HepG2 (cell line): ENCODE results near the gene NOL4L. TPM values are rescaled to one million over a fixed set of nuclear protein-coding genes. Genes with fewer than 3 reads are reported as not detected.

Experiments used
- CBFB ChIP-seq: sonication (generic); formaldehyde crosslinking; IDR thresholded peaks from 2 replicates; pipeline ENCODE4 v1.4.0; 2020; ENCODE audit warnings: missing genetic modification reagents
- CBX2 ChIP-seq, 2 experiments: fragments of 200-600 bp in 1 of 2; sonication (generic); formaldehyde crosslinking in 1 of 2; IDR thresholded peaks; 2 replicates each; pipeline versions ENCODE4 v1.7.0 to v1.8.1; 2018 to 2022; ENCODE audit warnings: low read depth in 2 of 2, low read length in 1 of 2, mild to moderate bottlenecking in 1 of 2, missing genetic modification reagents in 1 of 2
- DZIP1 ChIP-seq: sonication (generic); formaldehyde crosslinking; IDR thresholded peaks from 2 replicates; pipeline ENCODE4 v1.5.0; 2020; ENCODE audit warnings: mild to moderate bottlenecking, missing genetic modification reagents
- HBP1 ChIP-seq: IDR thresholded peaks from 2 replicates; pipeline ENCODE4 v1.6.1; 2016; ENCODE audit warnings: low read depth, control low read depth
- HNF4A ChIP-seq: sonication (generic); formaldehyde crosslinking; IDR thresholded peaks from 2 replicates; pipeline ENCODE4 v1.4.0; 2020; ENCODE audit warnings: missing genetic modification reagents
- JUN ChIP-seq: sonication (generic); formaldehyde crosslinking; IDR thresholded peaks from 2 replicates; pipeline ENCODE4 v1.4.0; 2020; ENCODE audit warnings: mild to moderate bottlenecking, missing genetic modification reagents
- MED1 ChIP-seq: sonication (generic); formaldehyde crosslinking; IDR thresholded peaks from 2 replicates; pipeline ENCODE4 v1.4.0; 2020; ENCODE audit warnings: missing genetic modification reagents
- NFYC ChIP-seq: IDR thresholded peaks from 2 replicates; pipeline ENCODE4 v1.6.1; 2016; ENCODE audit warnings: missing genetic modification reagents, missing compliant biosample characterization
- RAD51 ChIP-seq: fragments of 450-650 bp; IDR thresholded peaks from 2 replicates; pipeline ENCODE4 v1.6.1; 2016; ENCODE audit warnings: borderline replicate concordance
- TBL1XR1 ChIP-seq: fragments of 150-350 bp; IDR thresholded peaks from 2 replicates; pipeline ENCODE4 v1.6.1; 2014; ENCODE audit warnings: borderline replicate concordance, low read length; ENCODE audit not compliant: partially characterized antibody
- ZNF264 ChIP-seq: sonication (generic); formaldehyde crosslinking; IDR thresholded peaks from 2 replicates; pipeline ENCODE4 v1.4.0; 2020; ENCODE audit warnings: missing genetic modification reagents
- ZNF33B ChIP-seq: sonication (generic); formaldehyde crosslinking; IDR thresholded peaks from 2 replicates; pipeline ENCODE4 v1.5.1; 2020; ENCODE audit warnings: mild to moderate bottlenecking, missing genetic modification reagents
- ZNF513 ChIP-seq: sonication (generic); formaldehyde crosslinking; conservative IDR thresholded peaks from 2 replicates; pipeline ENCODE4 v1.5.0; 2020; ENCODE audit warnings: missing genetic modification reagents
- ZNF768 ChIP-seq: sonication (generic); formaldehyde crosslinking; IDR thresholded peaks from 2 replicates; pipeline ENCODE4 v1.4.0; 2020; ENCODE audit warnings: missing genetic modification reagents
- ZNF841 ChIP-seq: sonication (generic); formaldehyde crosslinking; IDR thresholded peaks from 2 replicates; pipeline ENCODE4 v1.8.1; 2023; ENCODE audit warnings: missing genetic modification reagents, borderline replicate concordance
- ZSCAN20 ChIP-seq: sonication (generic); formaldehyde crosslinking; IDR thresholded peaks from 2 replicates; pipeline ENCODE4 v1.4.0; 2020; ENCODE audit warnings: missing genetic modification reagents, mild to moderate bottlenecking, borderline replicate concordance
- polyA plus RNA-seq, 8 experiments: library from polyadenylated mRNA; depleted of rRNA in 3 of 8; stranded (reverse) in 7 of 8; unstranded in 1 of 8; fragments of >200 nt; fragmentation: Illumina TruSeq in 4 of 8; extraction: Trizol in 4 of 8; gene quantifications; 2 replicates each; pipeline versions ENCODE4 v1.2.1 to v1.2.3, GENCODE V29; 2011 to 2016; ENCODE audit warnings: low read depth in 4 of 8, missing spikeins in 1 of 8, mixed read lengths in 1 of 8; ENCODE audit not compliant: insufficient read depth in 1 of 8
- total RNA-seq, 5 experiments: library from RNA; depleted of rRNA; stranded (reverse); fragments of >200 nt; fragmentation: Illumina TruSeq; extraction: Trizol; gene quantifications; 2 replicates each; pipeline ENCODE4 v1.2.3, GENCODE V29; 2016; ENCODE audit warnings: low read depth in 1 of 5
- TF ChIP-seq, protein P1 (sequence below): sonication (generic); formaldehyde crosslinking; IDR thresholded peaks from 2 replicates; pipeline ENCODE4 v1.9.0; 2021; ENCODE audit warnings: missing genetic modification reagents, borderline replicate concordance
- TF ChIP-seq, protein P2 (sequence below): sonication (generic); formaldehyde crosslinking; IDR thresholded peaks from 2 replicates; pipeline ENCODE4 v1.9.0; 2021; ENCODE audit warnings: missing genetic modification reagents, borderline replicate concordance

The NOL4L gene
- total and polyA plus RNA-seq, 2 of the 13 experiments (the other 11 are each of a cell fraction or from before 2014, with no cell fraction given): 16.6 to 35.4 TPM

DNA sequence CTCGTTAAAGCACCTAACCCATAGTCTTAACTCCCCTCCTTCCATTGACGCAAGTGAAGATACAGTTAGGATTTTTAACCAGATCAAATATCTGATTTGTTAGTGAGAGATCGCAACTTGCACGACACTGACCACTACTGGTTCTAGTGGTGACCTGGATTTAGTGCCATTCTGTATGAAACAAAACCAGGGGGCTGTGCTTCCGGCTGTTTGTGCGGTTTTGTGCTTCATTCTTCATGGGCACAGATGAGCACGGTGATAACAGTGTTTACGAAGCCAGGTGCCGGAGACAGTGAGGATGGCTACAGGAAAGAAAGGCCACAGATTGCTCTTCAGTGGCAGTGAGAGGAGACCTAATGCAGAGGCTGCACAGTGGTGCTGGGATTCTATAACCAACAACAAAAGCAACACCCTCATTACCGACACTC is 75.5 kb downstream of the NOL4L start (continued):
- TF ChIP-seq ZNF513 (CRISPR knock-in tag): no peak
- no peak for TF ChIP-seq ZNF841 (CRISPR knock-in tag)
- no peak for TF ChIP-seq JUN
- no peak for TF ChIP-seq NFYC (CRISPR knock-in tag)
- peak; percentile 75 for TF ChIP-seq MED1 (CRISPR knock-in tag)
- TF ChIP-seq ZNF768 (CRISPR knock-in tag): no peak
- TF ChIP-seq HBP1 (CRISPR knock-in tag): no peak; the same call in 1 of the 2 replicates
- TF ChIP-seq TBL1XR1: no peak
- TF ChIP-seq DZIP1 (CRISPR knock-in tag): peak; percentile 11; the same call in 1 of the 2 replicates
- peak; percentile 74; the same call in 1 of the 2 replicates for TF ChIP-seq CBFB
- TF ChIP-seq HNF4A (CRISPR knock-in tag): peak; percentile 44
- TF ChIP-seq, protein P1, sequence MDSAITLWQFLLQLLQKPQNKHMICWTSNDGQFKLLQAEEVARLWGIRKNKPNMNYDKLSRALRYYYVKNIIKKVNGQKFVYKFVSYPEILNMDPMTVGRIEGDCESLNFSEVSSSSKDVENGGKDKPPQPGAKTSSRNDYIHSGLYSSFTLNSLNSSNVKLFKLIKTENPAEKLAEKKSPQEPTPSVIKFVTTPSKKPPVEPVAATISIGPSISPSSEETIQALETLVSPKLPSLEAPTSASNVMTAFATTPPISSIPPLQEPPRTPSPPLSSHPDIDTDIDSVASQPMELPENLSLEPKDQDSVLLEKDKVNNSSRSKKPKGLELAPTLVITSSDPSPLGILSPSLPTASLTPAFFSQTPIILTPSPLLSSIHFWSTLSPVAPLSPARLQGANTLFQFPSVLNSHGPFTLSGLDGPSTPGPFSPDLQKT (CRISPR knock-in tag): peak; percentile 28; the same call in 1 of the 2 replicates
- TF ChIP-seq, protein P2, sequence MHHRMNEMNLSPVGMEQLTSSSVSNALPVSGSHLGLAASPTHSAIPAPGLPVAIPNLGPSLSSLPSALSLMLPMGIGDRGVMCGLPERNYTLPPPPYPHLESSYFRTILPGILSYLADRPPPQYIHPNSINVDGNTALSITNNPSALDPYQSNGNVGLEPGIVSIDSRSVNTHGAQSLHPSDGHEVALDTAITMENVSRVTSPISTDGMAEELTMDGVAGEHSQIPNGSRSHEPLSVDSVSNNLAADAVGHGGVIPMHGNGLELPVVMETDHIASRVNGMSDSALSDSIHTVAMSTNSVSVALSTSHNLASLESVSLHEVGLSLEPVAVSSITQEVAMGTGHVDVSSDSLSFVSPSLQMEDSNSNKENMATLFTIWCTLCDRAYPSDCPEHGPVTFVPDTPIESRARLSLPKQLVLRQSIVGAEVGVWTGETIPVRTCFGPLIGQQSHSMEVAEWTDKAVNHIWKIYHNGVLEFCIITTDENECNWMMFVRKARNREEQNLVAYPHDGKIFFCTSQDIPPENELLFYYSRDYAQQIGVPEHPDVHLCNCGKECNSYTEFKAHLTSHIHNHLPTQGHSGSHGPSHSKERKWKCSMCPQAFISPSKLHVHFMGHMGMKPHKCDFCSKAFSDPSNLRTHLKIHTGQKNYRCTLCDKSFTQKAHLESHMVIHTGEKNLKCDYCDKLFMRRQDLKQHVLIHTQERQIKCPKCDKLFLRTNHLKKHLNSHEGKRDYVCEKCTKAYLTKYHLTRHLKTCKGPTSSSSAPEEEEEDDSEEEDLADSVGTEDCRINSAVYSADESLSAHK (CRISPR knock-in tag): no peak
- TF ChIP-seq ZNF33B (CRISPR knock-in tag): peak; percentile 11; the same call in 1 of the 2 replicates
- no peak for TF ChIP-seq RAD51
- no peak for TF ChIP-seq CBX2 (IDR thresholded peaks at IDR 0.05; ENCODE audit: low read depth, low read length)
- no peak for TF ChIP-seq CBX2 (CRISPR knock-in tag; IDR thresholded peaks at IDR 0.05; ENCODE audit: low read depth)
- TF ChIP-seq ZSCAN20 (CRISPR knock-in tag): no peak
- TF ChIP-seq ZNF264 (CRISPR knock-in tag): peak; percentile 91
